ENCODE results near the gene PSME3.
A peak's percentile ranks its signal among the peaks of the same experiment; 100 is the strongest.

PSME3 gene

GRCh38 chr17:42832934-42833766 is at the start of gene PSME3:
Gene PSME3, plus strand, starts transcription at chr17:42833397. Its CDS starts 235 bp downstream, at chr17:42833632.
- peak; percentile 93 for DNase-seq (ENCODE audit: low spot score)

DNA sequence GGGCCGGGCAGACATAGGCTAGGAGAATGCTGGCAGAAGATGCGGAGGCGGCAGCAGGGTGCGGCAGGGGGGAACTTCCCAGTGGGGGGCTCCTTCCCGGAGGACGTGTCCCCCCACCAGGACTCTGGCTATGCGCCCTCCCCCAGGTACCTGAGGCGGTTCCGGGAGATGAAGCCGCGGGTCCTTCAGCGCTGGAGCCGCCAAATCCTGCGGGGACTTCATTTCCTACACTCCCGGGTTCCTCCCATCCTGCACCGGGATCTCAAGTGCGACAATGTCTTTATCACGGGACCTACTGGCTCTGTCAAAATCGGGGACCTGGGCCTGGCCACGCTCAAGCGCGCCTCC is 49.4 kb upstream of the PSME3 start:
- no peak for DNase-seq (ENCODE audit: low spot score)

DNA sequence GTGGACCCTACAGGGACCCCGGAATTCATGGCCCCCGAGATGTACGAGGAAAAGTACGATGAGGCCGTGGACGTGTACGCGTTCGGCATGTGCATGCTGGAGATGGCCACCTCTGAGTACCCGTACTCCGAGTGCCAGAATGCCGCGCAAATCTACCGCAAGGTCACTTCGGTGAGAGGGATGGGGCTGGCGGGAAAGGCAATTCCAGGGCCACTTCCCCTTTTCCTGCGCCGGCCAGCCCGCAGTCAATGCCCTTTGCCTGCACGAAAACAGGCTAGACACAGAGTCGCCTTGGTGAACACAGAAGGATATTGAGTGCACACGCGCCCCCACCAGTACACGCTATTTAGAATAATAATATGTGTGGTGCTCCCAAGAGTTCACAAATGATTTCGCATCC is 48.8 kb upstream of the PSME3 start:
- DNase-seq (ENCODE audit: low spot score): no peak

DNA sequence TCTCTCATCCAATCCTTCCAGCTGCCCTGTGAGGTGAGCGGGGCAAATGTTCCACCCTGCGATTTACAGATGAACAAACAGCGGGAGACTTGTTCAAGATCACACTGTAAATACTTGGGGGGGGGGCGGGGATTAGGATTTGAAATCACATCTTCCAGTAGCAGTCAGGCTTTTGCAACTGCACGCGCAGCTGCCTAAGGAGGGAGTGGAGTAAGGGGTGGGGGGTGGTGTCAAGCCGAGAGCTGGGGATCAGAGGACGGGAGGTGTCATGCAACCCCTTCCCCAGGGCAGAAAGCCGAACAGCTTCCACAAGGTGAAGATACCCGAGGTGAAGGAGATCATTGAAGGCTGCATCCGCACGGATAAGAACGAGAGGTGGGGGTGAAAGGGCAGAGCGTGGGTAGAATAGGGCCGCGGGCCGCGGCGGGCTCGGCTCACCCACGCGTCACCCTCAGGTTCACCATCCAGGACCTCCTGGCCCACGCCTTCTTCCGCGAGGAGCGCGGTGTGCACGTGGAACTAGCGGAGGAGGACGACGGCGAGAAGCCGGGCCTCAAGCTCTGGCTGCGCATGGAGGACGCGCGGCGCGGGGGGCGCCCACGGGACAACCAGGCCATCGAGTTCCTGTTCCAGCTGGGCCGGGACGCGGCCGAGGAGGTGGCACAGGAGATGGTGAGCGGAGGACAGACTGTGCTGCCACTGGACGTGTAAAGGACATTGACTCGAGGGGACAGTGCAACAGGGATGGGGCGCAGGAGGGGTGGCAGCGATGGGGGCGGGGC is 48.2 kb upstream of the PSME3 start:
- DNase-seq (ENCODE audit: low spot score): no peak

DNA sequence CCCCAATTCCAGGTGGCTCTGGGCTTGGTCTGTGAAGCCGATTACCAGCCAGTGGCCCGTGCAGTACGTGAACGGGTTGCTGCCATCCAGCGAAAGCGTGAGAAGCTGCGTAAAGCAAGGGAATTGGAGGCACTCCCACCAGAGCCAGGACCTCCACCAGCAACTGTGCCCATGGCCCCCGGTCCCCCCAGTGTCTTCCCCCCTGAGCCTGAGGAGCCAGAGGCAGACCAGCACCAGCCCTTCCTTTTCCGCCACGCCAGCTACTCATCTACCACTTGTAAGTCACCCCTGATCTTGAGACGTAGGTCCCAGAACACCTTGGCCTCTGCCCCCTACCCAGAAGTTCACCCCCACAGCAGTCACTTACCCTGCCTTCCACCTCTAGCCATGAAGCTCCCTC is 45.9 kb upstream of the PSME3 start:
- no peak for DNase-seq (ENCODE audit: low spot score)

DNA sequence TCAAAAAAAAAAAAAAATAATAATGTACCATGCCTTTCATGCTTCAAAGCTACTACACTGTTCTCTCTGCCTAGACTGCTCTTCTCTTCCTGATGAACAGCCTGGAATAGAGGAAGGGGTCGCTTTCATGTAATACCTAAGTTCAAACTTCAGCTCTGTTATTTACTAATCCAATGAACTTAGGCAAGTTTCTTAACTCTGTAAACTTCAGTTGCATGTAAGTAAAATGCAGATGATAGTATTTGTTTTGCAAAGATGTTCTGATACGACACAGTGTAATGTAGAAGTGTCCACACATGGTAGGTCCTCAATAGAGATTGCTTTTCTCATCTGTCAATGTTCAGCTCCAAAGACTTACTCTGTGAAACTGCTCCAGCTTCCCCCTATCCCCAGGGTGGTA is 41.2 kb upstream of the PSME3 start:
- DNase-seq (ENCODE audit: low spot score): no peak

DNA sequence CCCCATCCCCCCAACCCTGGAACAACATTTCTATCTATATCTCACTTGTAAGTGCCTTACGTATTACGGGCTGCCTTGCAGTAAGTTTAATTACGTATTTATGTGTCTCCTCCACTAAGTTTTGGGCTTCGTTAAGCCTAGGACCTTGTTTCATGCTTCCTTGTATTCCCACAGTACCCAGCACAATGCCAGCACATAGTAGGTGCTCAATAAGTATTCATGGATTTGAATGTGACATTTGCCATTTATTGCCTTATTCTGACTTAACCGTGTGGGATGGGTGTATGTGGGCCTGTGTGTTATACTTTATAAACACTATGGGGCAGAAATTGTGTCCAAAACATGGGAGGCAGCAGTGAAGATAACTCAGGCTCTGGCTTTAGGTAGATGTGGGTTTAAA is 40.7 kb upstream of the PSME3 start:
- no peak for DNase-seq (ENCODE audit: low spot score)

DNA sequence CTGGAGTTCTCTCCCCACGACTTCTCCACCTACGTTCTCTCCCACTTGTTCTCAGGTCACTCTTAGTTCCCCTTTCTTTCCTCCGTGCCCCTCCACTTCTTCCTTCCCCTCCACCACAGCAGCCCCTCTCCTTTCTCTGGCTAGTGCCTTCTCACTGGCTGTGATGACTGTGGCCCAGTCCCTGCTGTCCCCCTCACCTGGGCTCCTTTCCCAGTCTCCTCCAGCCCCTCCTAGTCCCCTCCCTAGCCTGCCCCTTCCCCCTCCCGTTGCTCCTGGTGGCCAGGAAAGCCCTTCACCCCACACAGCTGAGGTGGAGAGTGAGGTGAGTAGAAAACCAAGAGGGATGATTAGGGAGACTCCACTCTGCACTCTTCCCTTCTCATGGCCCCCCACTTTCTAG is 38.1 kb upstream of the PSME3 start:
- no peak for DNase-seq (ENCODE audit: low spot score)

DNA sequence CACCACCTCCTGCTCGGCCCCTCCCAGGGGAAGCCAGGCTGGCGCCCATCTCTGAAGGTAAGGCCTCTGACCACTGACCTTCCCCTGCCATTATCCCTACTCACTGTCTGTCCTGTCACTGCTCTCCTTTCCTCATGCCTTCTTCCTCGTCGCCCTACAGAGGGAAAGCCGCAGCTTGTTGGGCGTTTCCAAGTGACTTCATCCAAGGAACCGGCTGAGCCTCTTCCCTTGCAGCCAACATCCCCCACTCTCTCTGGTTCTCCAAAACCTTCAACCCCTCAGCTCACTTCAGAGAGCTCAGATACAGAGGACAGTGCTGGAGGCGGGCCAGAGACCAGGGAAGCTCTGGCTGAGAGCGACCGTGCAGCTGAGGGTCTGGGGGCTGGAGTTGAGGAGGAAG is 37.7 kb upstream of the PSME3 start:
- no peak for DNase-seq (ENCODE audit: low spot score)

- no peak for DNase-seq (ENCODE audit: low spot score)
Observed at GRCh38 chr17:42796066-42796758, 37.0 kb upstream of the PSME3 start.

GRCh38 chr17:42797067-42798007 is 35.9 kb upstream of the PSME3 start:
- DNase-seq (ENCODE audit: low spot score): no peak

GRCh38 chr17:42798011-42798382 is 35.2 kb upstream of the PSME3 start:
- DNase-seq (ENCODE audit: low spot score): no peak

GRCh38 chr17:42798383-42799380 is 34.5 kb upstream of the PSME3 start, which contains the start of the genes CNTD1 and COA3:
Gene CNTD1, plus strand, starts transcription at chr17:42798861. Its CDS starts 207 bp downstream, at chr17:42799068.
Gene COA3, minus strand, starts transcription at chr17:42798704. Its CDS starts 23 bp downstream, at chr17:42798681.
- DNase-seq (ENCODE audit: low spot score): peak; percentile 66

DNA sequence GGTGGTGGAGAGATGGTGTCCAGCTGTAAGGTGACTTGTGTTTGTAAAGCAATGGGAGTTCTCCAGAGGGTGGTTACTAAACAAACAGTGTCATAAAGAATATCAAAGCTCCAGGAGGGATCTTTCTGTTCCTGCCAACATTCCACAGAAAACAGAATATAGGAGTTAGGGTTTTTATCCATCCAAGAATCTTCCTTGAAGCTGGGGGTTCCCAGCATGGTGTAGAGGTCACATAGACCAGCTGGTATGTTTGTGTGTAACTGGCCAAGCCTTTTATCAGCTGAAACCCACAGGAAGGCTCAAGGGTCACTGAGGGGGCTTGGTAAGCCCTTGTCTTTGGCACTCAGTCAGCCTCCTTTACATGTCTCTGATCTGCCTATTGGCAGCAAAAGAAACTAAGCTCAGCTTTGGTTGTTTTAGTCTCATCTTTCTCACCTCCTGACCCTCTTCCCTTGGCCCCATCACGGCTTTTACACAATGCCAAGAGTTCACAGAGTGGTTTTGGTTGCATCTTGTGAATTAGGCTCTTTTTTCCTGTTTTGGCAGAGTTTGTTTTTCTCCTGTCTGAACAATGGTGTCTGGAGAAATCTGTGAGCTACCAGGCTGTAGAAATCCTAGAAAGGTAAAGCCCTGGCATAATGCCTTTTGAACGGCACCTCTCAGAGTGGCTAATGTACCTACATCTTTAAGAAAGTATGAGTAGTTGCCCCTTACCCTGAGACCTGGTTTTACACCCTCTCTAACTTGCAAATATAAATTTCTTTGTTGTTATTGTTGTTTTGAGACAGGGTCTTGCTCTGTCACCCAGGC is 29.9 kb upstream of the PSME3 start:
- no peak for DNase-seq (ENCODE audit: low spot score)

DNA sequence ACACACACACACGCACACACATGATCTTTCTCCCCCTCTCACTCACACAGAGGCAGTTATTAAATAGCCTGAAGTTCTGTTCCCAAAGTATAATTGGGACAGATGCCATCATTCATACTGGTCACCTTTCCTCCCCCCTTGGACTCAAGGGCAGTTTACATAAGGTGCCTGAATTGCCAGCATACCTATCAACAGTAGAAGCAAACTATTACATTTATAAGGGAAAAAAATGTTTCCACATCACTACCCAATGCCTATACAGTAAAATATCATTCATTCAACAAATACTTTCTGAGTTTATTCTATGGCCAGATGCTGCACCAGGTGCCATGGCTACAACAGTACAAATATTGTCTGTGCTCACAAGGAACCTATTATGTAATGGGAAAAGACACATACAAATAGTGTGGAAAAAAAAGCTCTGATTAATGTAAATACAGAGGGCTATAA is 28.3 kb upstream of the PSME3 start:
- no peak for DNase-seq (ENCODE audit: low spot score)

- DNase-seq (ENCODE audit: low spot score): no peak
Observed at GRCh38 chr17:42806249-42806648, 26.9 kb upstream of the PSME3 start.

- DNase-seq (ENCODE audit: low spot score): no peak
Observed at GRCh38 chr17:42809250-42809649, 23.9 kb upstream of the PSME3 start.

DNA sequence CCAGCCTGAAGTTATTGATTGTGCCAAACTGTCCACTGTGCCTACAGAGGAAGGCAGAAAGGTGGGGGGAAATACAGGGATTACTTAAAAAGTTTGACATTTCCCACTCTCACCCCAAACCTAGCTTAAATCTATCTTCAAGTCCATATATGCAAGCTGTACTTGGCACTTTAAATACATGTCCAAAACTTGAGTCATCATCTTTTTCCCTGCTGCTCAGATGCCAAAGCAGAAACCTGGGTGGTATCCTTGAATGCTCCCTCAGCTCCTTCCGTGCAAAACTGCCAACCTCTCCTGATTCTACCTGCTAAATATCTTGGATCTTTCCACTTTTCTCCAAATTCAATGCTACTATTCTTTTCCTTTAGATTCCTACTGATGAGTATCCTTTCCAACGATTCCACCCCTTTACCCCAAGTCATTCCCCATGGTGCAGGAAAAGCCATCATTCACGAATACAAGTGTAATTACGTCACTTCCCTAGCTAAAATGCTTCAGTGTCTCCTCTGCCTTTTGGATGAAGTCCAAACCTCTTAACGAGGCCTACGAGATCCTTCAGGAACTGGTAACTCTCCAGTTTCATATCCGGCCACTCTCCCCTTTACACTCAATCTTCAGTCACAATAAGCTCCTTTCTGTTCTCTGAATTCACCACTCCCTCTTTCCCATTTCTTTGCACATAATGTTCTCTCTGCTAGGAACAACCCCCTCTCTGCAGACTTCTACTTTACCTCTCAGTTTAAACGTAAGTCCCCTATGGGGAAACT is 18.4 kb upstream of the PSME3 start:
- no peak for DNase-seq (ENCODE audit: low spot score)

DNA sequence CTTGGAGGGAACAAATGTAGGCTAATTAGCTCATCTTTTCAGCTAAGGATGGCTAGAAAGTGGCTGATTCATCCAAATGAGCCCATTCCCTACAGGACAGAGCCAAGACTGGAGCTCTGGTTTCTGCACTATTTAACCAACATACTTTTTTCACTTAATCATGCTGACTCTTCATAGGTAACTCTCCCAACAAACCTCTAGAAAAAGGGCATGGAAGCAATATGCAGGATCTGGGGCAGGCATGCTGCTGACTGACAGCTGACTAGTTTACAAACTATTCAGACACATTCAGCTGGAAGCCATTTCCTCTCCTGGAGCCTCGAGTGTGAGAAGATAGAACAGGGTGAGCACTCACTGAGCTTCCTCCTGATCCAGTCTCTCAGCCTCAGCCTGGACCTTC is 15.3 kb upstream of the PSME3 start:
- DNase-seq (ENCODE audit: low spot score): no peak

All from hematopoietic multipotent progenitor cell treated with erythropoietin and hydrocortisone succinate and interleukin-3 and kit ligand, for 17 days (in vitro differentiated cells).